Type B pancreatic cell (in vitro differentiated cells): ENCODE measurements around the gene PNPLA7. TPM values are rescaled to one million over a fixed set of nuclear protein-coding genes. Genes with fewer than 3 reads are reported as not detected.
A peak's percentile ranks its signal among the peaks of the same experiment; 100 is the strongest.

Experiments
- DNase-seq: peaks from one replicate; pipeline ENCODE4 v3.0.0; 2021; ENCODE audit warnings: mixed read lengths; ENCODE audit not compliant: unreplicated experiment; ENCODE audit errors: extremely low spot score
- H3K27ac Mint-ChIP-seq: 2 replicates; pipeline ENCODE4 v1.8.0; 2021; ENCODE audit warnings: mild to moderate bottlenecking, mixed read lengths
- H3K27me3 Mint-ChIP-seq: 2 replicates; pipeline ENCODE4 v1.8.0; 2021; ENCODE audit warnings: mixed read lengths
- H3K36me3 Mint-ChIP-seq: 2 replicates; pipeline ENCODE4 v1.8.0; 2021; ENCODE audit warnings: mixed read lengths
- H3K4me1 Mint-ChIP-seq: one replicate; pipeline ENCODE4 v1.8.0; 2021; ENCODE audit warnings: mixed read lengths; ENCODE audit not compliant: unreplicated experiment
- H3K4me3 Mint-ChIP-seq: 2 replicates; pipeline ENCODE4 v1.8.0; 2021; ENCODE audit warnings: mild to moderate bottlenecking, mixed read lengths
- H3K9me3 Mint-ChIP-seq: 2 replicates; pipeline ENCODE4 v1.8.0; 2021; ENCODE audit warnings: mixed read lengths
- CTCF ChIP-seq: fragments of 200-600 bp; sonication (generic); conservative IDR thresholded peaks from 2 replicates; pipeline ENCODE4 v1.5.0; 2021; ENCODE audit warnings: antibody characterized with exemption, mild to moderate bottlenecking
- total RNA-seq: library from RNA; stranded (reverse); gene quantifications from 2 replicates; pipeline ENCODE4 v1.2.1, GENCODE V29; 2021; ENCODE audit warnings: low replicate concordance

Gene PNPLA7
- total RNA-seq, 1 donor from 2014 or later: 3.1 TPM

GRCh38 chr9:137462396-137462985 lies 87.7 kb downstream of the PNPLA7 start:
- no peaks in the 10 kb centered on the region for H3K9me3 Mint-ChIP-seq
- no peaks in the 10 kb centered on the region for H3K36me3 Mint-ChIP-seq
- no peak overlapping the region for H3K27ac Mint-ChIP-seq
- peaks cover 4% of the 10 kb centered on the region for H3K27me3 Mint-ChIP-seq
- no peak for TF ChIP-seq CTCF
- H3K4me1 Mint-ChIP-seq: no peaks in the 10 kb centered on the region
- no peak overlapping the region for H3K4me3 Mint-ChIP-seq
- DNase-seq: no peak

GRCh38 chr9:137461663-137462395 lies 88.4 kb downstream of the PNPLA7 start:
- peak; percentile 36 for TF ChIP-seq CTCF
- no peaks in the 10 kb centered on the region for H3K36me3 Mint-ChIP-seq
- no peaks in the 10 kb centered on the region for H3K9me3 Mint-ChIP-seq
- DNase-seq: no peak
- H3K4me3 Mint-ChIP-seq: no peak overlapping the region
- H3K27ac Mint-ChIP-seq: no peak overlapping the region
- H3K4me1 Mint-ChIP-seq: no peaks in the 10 kb centered on the region
- peaks cover 4% of the 10 kb centered on the region for H3K27me3 Mint-ChIP-seq

GRCh38 chr9:137461316-137461662 lies 88.9 kb downstream of the PNPLA7 start:
- H3K27ac Mint-ChIP-seq: no peak overlapping the region
- H3K4me3 Mint-ChIP-seq: no peak overlapping the region
- no peak for DNase-seq
- no peak for TF ChIP-seq CTCF
- H3K9me3 Mint-ChIP-seq: no peaks in the 10 kb centered on the region
- no peaks in the 10 kb centered on the region for H3K36me3 Mint-ChIP-seq
- peaks cover 4% of the 10 kb centered on the region for H3K27me3 Mint-ChIP-seq
- no peaks in the 10 kb centered on the region for H3K4me1 Mint-ChIP-seq

- peaks cover 4% of the 10 kb centered on the region for H3K27me3 Mint-ChIP-seq
- H3K9me3 Mint-ChIP-seq: no peaks in the 10 kb centered on the region
- no peaks in the 10 kb centered on the region for H3K36me3 Mint-ChIP-seq
- no peak for DNase-seq
- no peak for TF ChIP-seq CTCF
- no peak overlapping the region for H3K4me3 Mint-ChIP-seq
- H3K4me1 Mint-ChIP-seq: no peaks in the 10 kb centered on the region
- no peak overlapping the region for H3K27ac Mint-ChIP-seq
Measured at GRCh38 chr9:137460363-137461315, 89.6 kb downstream of the PNPLA7 start.

GRCh38 chr9:137459601-137460362 lies 90.4 kb downstream of the PNPLA7 start:
- Mint-ChIP-seq H3K36me3 (no peaks in the 10 kb centered on the region), H3K9me3 (no peaks in the 10 kb centered on the region), H3K4me3 (peak overlapping the region; percentile 63), H3K27me3 (peaks cover 4% of the 10 kb centered on the region), H3K27ac (peak overlapping the region; percentile 63), H3K4me1 (no peaks in the 10 kb centered on the region)
- no peak for TF ChIP-seq CTCF
- no peak for DNase-seq
